Left renal pelvis (tissue), 4 donors: ENCODE data around the gene OR12D3. TPM values are rescaled to one million over a fixed set of nuclear protein-coding genes. Genes with fewer than 3 reads are reported as not detected.
"Not testable (repeated sequence)": the region's sequence is repeated elsewhere in the genome, so short reads cannot be mapped to it uniquely, and the experiment has no call there.

Source experiments
- DNase-seq, 4 donors: peaks; one replicate each; pipeline ENCODE4 v3.0.0-alpha.2; 2013; ENCODE audit warnings: low read depth in 4 of 4, low spot score in 3 of 4
- polyA plus RNA-seq, 4 donors: library from polyadenylated mRNA; unstranded; fragments of 120-200 nt; gene quantifications; one replicate each; pipeline ENCODE4 v1.2.1, GENCODE V29; 2013; ENCODE audit not compliant: insufficient read length in 4 of 4

OR12D3 gene
- not detected for polyA plus RNA-seq

GRCh38 chr6:29375191-29375590, at the start of gene OR12D3:
OR12D3 (minus strand) TSS chr6:29375291; CDS start chr6:29375287, 4 bp downstream.
- no peak for DNase-seq

GRCh38 chr6:29424575-29424974, 49.5 kb upstream of the OR12D3 start:
- no peak for DNase-seq

GRCh38 chr6:29424168-29424567, 49.1 kb upstream of the OR12D3 start:
- no peak for DNase-seq

- DNase-seq: no peak
Observed at GRCh38 chr6:29419516-29419915, 44.4 kb upstream of the OR12D3 start.

GRCh38 chr6:29414588-29414987, 39.5 kb upstream of the OR12D3 start, which contains the start of gene OR12D1:
OR12D1 (plus strand) TSS chr6:29414928.
- no peak for DNase-seq

GRCh38 chr6:29403801-29404200, 28.7 kb upstream of the OR12D3 start:
- DNase-seq: no peak

- no peak for DNase-seq
Observed at GRCh38 chr6:29399525-29399924, 24.4 kb upstream of the OR12D3 start.

GRCh38 chr6:29395331-29395730, 20.2 kb upstream of the OR12D3 start, which contains the start of gene OR12D2:
OR12D2 (plus strand) TSS chr6:29395631; CDS start chr6:29396700, 1,069 bp downstream.
- DNase-seq: no peak

GRCh38 chr6:29388533-29388932, 13.4 kb upstream of the OR12D3 start:
- DNase-seq: no peak

GRCh38 chr6:29376003-29376402, 912 bp upstream of the OR12D3 start:
- no peak for DNase-seq

- DNase-seq: no peak
Observed at GRCh38 chr6:29368765-29369164, 6.3 kb downstream of the OR12D3 start, which contains the start of gene OR5V1. OR5V1 (minus strand) TSS chr6:29368865; CDS start chr6:29356195, 12,670 bp downstream.

- DNase-seq: no peak
Observed at GRCh38 chr6:29355603-29356002, 19.5 kb downstream of the OR12D3 start.

GRCh38 chr6:29354980-29355379, 20.1 kb downstream of the OR12D3 start:
- no peak for DNase-seq

- not testable (repeated sequence) for DNase-seq
Observed at GRCh38 chr6:29349348-29349747, 25.7 kb downstream of the OR12D3 start.

GRCh38 chr6:29345380-29345779, 29.7 kb downstream of the OR12D3 start:
- no peak for DNase-seq

GRCh38 chr6:29336269-29336668, 38.8 kb downstream of the OR12D3 start:
- DNase-seq: no peak

- no peak for DNase-seq
Observed at GRCh38 chr6:29332676-29333075, 42.4 kb downstream of the OR12D3 start.

GRCh38 chr6:29325777-29326176, 49.3 kb downstream of the OR12D3 start:
- DNase-seq: no peak

Other genes with a start within 250 kb of the OR12D3 start
- gene OR2J2, start 204.4 kb downstream of the OR12D3 start, polyA plus RNA-seq: not detected
- under 1 TPM; 0.03 to 0.12 (median 0.04) TPM for gene OR14J1, start 73.6 kb downstream of the OR12D3 start, polyA plus RNA-seq
- not detected for gene OR5V1, start 6.4 kb downstream of the OR12D3 start, polyA plus RNA-seq
- not detected for gene OR12D2, start 20.3 kb upstream of the OR12D3 start, polyA plus RNA-seq
- gene OR12D1, start 39.6 kb upstream of the OR12D3 start, polyA plus RNA-seq: not detected
- gene OR10C1, start 64.0 kb upstream of the OR12D3 start, polyA plus RNA-seq: not detected
- not detected for gene OR11A1, start 81.8 kb upstream of the OR12D3 start, polyA plus RNA-seq
- gene OR2H1, start 81.9 kb upstream of the OR12D3 start, polyA plus RNA-seq: not detected
- not detected for gene MAS1L, start 112.7 kb upstream of the OR12D3 start, polyA plus RNA-seq
- gene UBD, start 184.4 kb upstream of the OR12D3 start, polyA plus RNA-seq: 1 to 10 TPM in 1 of 4 donors, under 1 TPM in 3; 0.48 to 2.0 (median 0.74) TPM
- gene OR2H2, start 209.8 kb upstream of the OR12D3 start, polyA plus RNA-seq: under 1 TPM; 0.16 to 0.25 (median 0.21) TPM